Psoas muscle (tissue), 8 donors: ENCODE results near the gene ACVR1B. TPM values are rescaled to one million over a fixed set of nuclear protein-coding genes. Genes with fewer than 3 reads are reported as not detected.

Experiments
- ATAC-seq, 4 donors: fragments of 200-7000 bp; cut with Tn5 transposase; one replicate each; pipeline ENCODE4 v1.9.1; 2020; ENCODE audit warnings: moderate library complexity in 3 of 4, mild to moderate bottlenecking in 2 of 4
- DNase-seq, 2 donors: peaks; one replicate each; pipeline ENCODE4 v3.0.0-alpha.2; 2020
- H3K27ac ChIP-seq: fragments of 200-600 bp; one replicate; pipeline ENCODE4 v1.8.0; 2022
- H3K27me3 ChIP-seq, 3 donors: fragments of 200-600 bp in 1 of 3; one replicate each; pipeline versions ENCODE4 v1.6.1 to v1.8.0; 2013 to 2022; ENCODE audit warnings: low read length in 2 of 3, mild to moderate bottlenecking in 2 of 3, moderate library complexity in 1 of 3; ENCODE audit not compliant: insufficient read depth in 3 of 3
- H3K36me3 ChIP-seq, 2 donors: fragments of 200-600 bp in 1 of 2; one replicate each; pipeline versions ENCODE4 v1.6.1 to v1.8.0; 2013 to 2022; ENCODE audit warnings: low read depth in 1 of 2, mild to moderate bottlenecking in 1 of 2, moderate library complexity in 1 of 2; ENCODE audit not compliant: insufficient read depth in 1 of 2
- H3K4me1 ChIP-seq: fragments of 200-600 bp; one replicate; pipeline ENCODE4 v1.8.0; 2022
- H3K4me3 ChIP-seq: fragments of 200-600 bp; one replicate; pipeline ENCODE4 v1.8.0; 2022; ENCODE audit warnings: mild to moderate bottlenecking
- H3K9me3 ChIP-seq: fragments of 200-600 bp; one replicate; pipeline ENCODE4 v1.8.0; 2022
- CTCF ChIP-seq: fragments of 200-600 bp; IDR thresholded peaks from one replicate; pipeline ENCODE4 v1.8.0; 2022; ENCODE audit warnings: antibody characterized with exemption
- WGBS, 3 donors: extraction: QIAGEN DNeasy Blood & Tissue Kit; methylation state at CpG; one replicate each; pipeline versions ENCODE4 v1.1.6 to v1.1.7; 2013; 5-methylcytosine and 5-hydroxymethylcytosine counted together
- intact Hi-C, 2 donors: fragments of 100-400 bp; cut with DNase I; formaldehyde crosslinking; loops; one replicate each; pipeline versions ENCODE4 v1.11.0 to v1.14.2; 2022
- polyA plus RNA-seq, 3 donors: library from polyadenylated mRNA; stranded (reverse); fragments of 200-250 nt; gene quantifications; one replicate each; pipeline ENCODE4 v1.2.3, GENCODE V29; 2013
- total RNA-seq, 4 donors: library from RNA; stranded (reverse); fragmentation: NEBNext Ultra II Directional in 2 of 4; extraction: Animal tissue kit (Norgen Biotek cat#: 25700) in 2 of 4; gene quantifications; one replicate each; pipeline versions ENCODE4 v1.2.1 to v1.2.4, GENCODE V29; 2021 to 2023
- donor health status: healthy with polysubstance abuse.
- donor health status: DM: no; HTN: no; CAD: no; lungs with moderate emphysema.
- donor health status: Bipolar disorder and iron deficiency.
- donor health status: healthy.
- donor health status: DM: yes; HTN: yes; CAD: no.
- donor health status: DM: no; HTN: no; CAD: no.
- donor health status: DM: no; HTN: no; CAD: no.
- donor health status: DM: yes; HTN: yes; CAD: no.

ACVR1B gene
- total and polyA plus RNA-seq, 7 donors = 5.8 to 16.6 (median 12.7) TPM

GRCh38 chr12:51917041-51917590 is 34.4 kb upstream of the ACVR1B start:
- Histone ChIP-seq H3K27me3 (no peaks in the 10 kb centered on the region), H3K4me3 (no peak overlapping the region), H3K27ac (no peak overlapping the region), H3K36me3 (peaks cover 0 to 27% of the 10 kb centered on the region in 2 donors), H3K4me1 (peaks cover 36% of the 10 kb centered on the region), H3K9me3 (no peaks in the 10 kb centered on the region)
- WGBS, 3 donors = 88 to 90% (median 90%) methylated on average over 10 of the region's 10 CpGs
- DNase-seq = no peak
- intact Hi-C loops = no loop called here
- no peak for TF ChIP-seq CTCF
- no peak for ATAC-seq

GRCh38 chr12:51917746-51918453 is 33.6 kb upstream of the ACVR1B start:
- no peak overlapping the region for H3K4me3 ChIP-seq
- intact Hi-C loops = no loop called here
- DNase-seq (no peak), ATAC-seq (no peak)
- 44 to 56% (median 45%) methylated on average over 16 of the region's 16 CpGs for WGBS, 3 donors
- TF ChIP-seq CTCF = no peak
- H3K36me3 ChIP-seq = peaks cover 0 to 27% of the 10 kb centered on the region in 2 donors
- no peaks in the 10 kb centered on the region for H3K9me3 ChIP-seq
- H3K4me1 ChIP-seq = peaks cover 44% of the 10 kb centered on the region
- no peaks in the 10 kb centered on the region for H3K27me3 ChIP-seq
- peak overlapping the region; percentile 36 for H3K27ac ChIP-seq

- no peak for TF ChIP-seq CTCF
- ATAC-seq (no peak), DNase-seq (no peak)
- intact Hi-C loops = no loop called here
- no peaks in the 10 kb centered on the region for H3K27me3 ChIP-seq
- 95 to 98% (median 96%) methylated on average over 2 of the region's 2 CpGs for WGBS, 3 donors
- H3K4me3 ChIP-seq = no peak overlapping the region
- H3K9me3 ChIP-seq = no peaks in the 10 kb centered on the region
- peaks cover 42% of the 10 kb centered on the region for H3K4me1 ChIP-seq
- peaks cover 0 to 26% of the 10 kb centered on the region in 2 donors for H3K36me3 ChIP-seq
- H3K27ac ChIP-seq = no peak overlapping the region
Observed at GRCh38 chr12:51920046-51920445, 31.5 kb upstream of the ACVR1B start.

- Histone ChIP-seq H3K27ac (peak overlapping the region; percentile 74), H3K36me3 (peaks cover 0 to 16% of the 10 kb centered on the region in 2 donors), H3K4me3 (no peak overlapping the region), H3K4me1 (peaks cover 50% of the 10 kb centered on the region), H3K9me3 (no peaks in the 10 kb centered on the region), H3K27me3 (no peaks in the 10 kb centered on the region)
- peak; percentile 34 to 80 (median 60) for ATAC-seq
- 29 to 30% (median 29%) methylated on average over 6 to 7 of the region's 7 CpGs for WGBS, 3 donors
- no peak for TF ChIP-seq CTCF
- no peak for DNase-seq
- intact Hi-C loops = no loop called here
Observed at GRCh38 chr12:51921017-51921725, 30.3 kb upstream of the ACVR1B start.
